HepG2 (cell line): Measurements from ENCODE around the gene NCAPD2. TPM values are rescaled to one million over a fixed set of nuclear protein-coding genes. Genes with fewer than 3 reads are reported as not detected.

ENCODE experiments used
- CC2D1A ChIP-seq: sonication (generic); formaldehyde crosslinking; IDR thresholded peaks from 2 replicates; pipeline ENCODE4 v1.8.1; 2023; ENCODE audit warnings: mild to moderate bottlenecking, missing genetic modification reagents
- FOXC1 ChIP-seq: sonication (generic); formaldehyde crosslinking; IDR thresholded peaks from 2 replicates; pipeline ENCODE4 v1.8.0; 2022; ENCODE audit warnings: mild to moderate bottlenecking, missing genetic modification reagents, borderline replicate concordance
- HINFP ChIP-seq: sonication (generic); formaldehyde crosslinking; IDR thresholded peaks from 2 replicates; pipeline ENCODE4 v1.4.0; 2020; ENCODE audit warnings: low read depth, mild to moderate bottlenecking, missing genetic modification reagents
- KDM2A ChIP-seq: sonication (generic); formaldehyde crosslinking; IDR thresholded peaks from 2 replicates; pipeline ENCODE4 v1.4.0; 2020; ENCODE audit warnings: low read depth, missing genetic modification reagents, borderline replicate concordance
- KDM4B ChIP-seq: sonication (generic); formaldehyde crosslinking; IDR thresholded peaks from 2 replicates; pipeline ENCODE4 v1.4.0; 2020; ENCODE audit warnings: missing genetic modification reagents
- KDM5B ChIP-seq: sonication (generic); formaldehyde crosslinking; IDR thresholded peaks from 2 replicates; pipeline ENCODE4 v1.4.0; 2020; ENCODE audit warnings: missing genetic modification reagents, mild to moderate bottlenecking, borderline replicate concordance
- MAX ChIP-seq: IDR thresholded peaks from 2 replicates; pipeline ENCODE4 v1.6.1; 2012; ENCODE audit warnings: inconsistent platforms
- MBD4 ChIP-seq: IDR thresholded peaks from 2 replicates; pipeline ENCODE4 v1.6.1; 2012; ENCODE audit warnings: low read length, inconsistent platforms, borderline replicate concordance
- MTERF4 ChIP-seq: sonication (generic); formaldehyde crosslinking; IDR thresholded peaks from 2 replicates; pipeline ENCODE4 v1.8.0; 2023; ENCODE audit warnings: mild to moderate bottlenecking, missing genetic modification reagents
- SMAD3 ChIP-seq: sonication (generic); formaldehyde crosslinking; IDR thresholded peaks from 2 replicates; pipeline ENCODE4 v1.4.0; 2020; ENCODE audit warnings: missing genetic modification reagents
- SOX13 ChIP-seq, 3 experiments: fragments of 450-650 bp in 1 of 3; sonication (generic) in 1 of 3; formaldehyde crosslinking in 1 of 3; IDR thresholded peaks in 2 of 3; conservative IDR thresholded peaks in 1 of 3; 2 replicates each; pipeline versions ENCODE4 v1.5.0 to v1.6.1; 2016 to 2020; ENCODE audit warnings: antibody characterized with exemption in 1 of 3, mild to moderate bottlenecking in 1 of 3, missing compliant biosample characterization in 1 of 3, missing genetic modification reagents in 1 of 3, moderate library complexity in 1 of 3
- ZFP37 ChIP-seq: sonication (generic); formaldehyde crosslinking; IDR thresholded peaks from 2 replicates; pipeline ENCODE4 v1.4.0; 2020; ENCODE audit warnings: missing genetic modification reagents, borderline replicate concordance
- ZNF160 ChIP-seq: sonication (generic); formaldehyde crosslinking; IDR thresholded peaks from 2 replicates; pipeline ENCODE4 v1.8.0; 2022; ENCODE audit warnings: mild to moderate bottlenecking, inconsistent platforms, missing genetic modification reagents
- ZNF251 ChIP-seq: sonication (generic); formaldehyde crosslinking; IDR thresholded peaks from 2 replicates; pipeline ENCODE4 v1.9.0; 2021; ENCODE audit warnings: mild to moderate bottlenecking, missing genetic modification reagents
- ZNF331 ChIP-seq: sonication (generic); formaldehyde crosslinking; IDR thresholded peaks from 2 replicates; pipeline ENCODE4 v1.4.0; 2020; ENCODE audit warnings: missing genetic modification reagents
- ZNF530 ChIP-seq: sonication (generic); formaldehyde crosslinking; IDR thresholded peaks from 2 replicates; pipeline ENCODE4 v1.5.0; 2020; ENCODE audit warnings: low read depth, mild to moderate bottlenecking, missing genetic modification reagents
- ZNF574 ChIP-seq: sonication (generic); formaldehyde crosslinking; IDR thresholded peaks from 2 replicates; pipeline ENCODE4 v1.4.0; 2020; ENCODE audit warnings: missing genetic modification reagents
- ZNF710 ChIP-seq: sonication (generic); formaldehyde crosslinking; IDR thresholded peaks from 2 replicates; pipeline ENCODE4 v1.5.0; 2020; ENCODE audit warnings: mild to moderate bottlenecking, missing genetic modification reagents, borderline replicate concordance
- ZNF792 ChIP-seq: IDR thresholded peaks from 2 replicates; pipeline ENCODE4 v1.6.1; 2016
- ZNF816 ChIP-seq: sonication (generic); formaldehyde crosslinking; IDR thresholded peaks from 2 replicates; pipeline ENCODE4 v1.8.0; 2022; ENCODE audit warnings: missing genetic modification reagents, mild to moderate bottlenecking, borderline replicate concordance
- ZSCAN25 ChIP-seq: sonication (generic); formaldehyde crosslinking; IDR thresholded peaks from 2 replicates; pipeline ENCODE4 v1.8.0; 2022; ENCODE audit warnings: mild to moderate bottlenecking, missing genetic modification reagents
- polyA plus RNA-seq, 8 experiments: library from polyadenylated mRNA; depleted of rRNA in 3 of 8; stranded (reverse) in 7 of 8; unstranded in 1 of 8; fragments of >200 nt; fragmentation: Illumina TruSeq in 4 of 8; extraction: Trizol in 4 of 8; gene quantifications; 2 replicates each; pipeline versions ENCODE4 v1.2.1 to v1.2.3, GENCODE V29; 2011 to 2016; ENCODE audit warnings: low read depth in 4 of 8, missing spikeins in 1 of 8, mixed read lengths in 1 of 8; ENCODE audit not compliant: insufficient read depth in 1 of 8
- total RNA-seq, 5 experiments: library from RNA; depleted of rRNA; stranded (reverse); fragments of >200 nt; fragmentation: Illumina TruSeq; extraction: Trizol; gene quantifications; 2 replicates each; pipeline ENCODE4 v1.2.3, GENCODE V29; 2016; ENCODE audit warnings: low read depth in 1 of 5

NCAPD2 gene
- total and polyA plus RNA-seq, 2 of the 13 experiments (the other 11 are each of a cell fraction or from before 2014, with no cell fraction given), result 51.1 to 65.6 TPM

GRCh38 chr12:6492838-6493496 is 935 bp upstream of the NCAPD2 start, which contains the start of gene MRPL51 (continued):
- no peak for TF ChIP-seq SOX13 (IDR thresholded peaks at IDR 0.05)
- TF ChIP-seq SOX13 (CRISPR knock-in tag; conservative IDR thresholded peaks at IDR 0.05 in 1 of 2, IDR thresholded peaks at IDR 0.05 in 1 of 2), result 0 out of 4 replicates have a peak, but pooled peaks of 1 of the 2 experiments have one; percentile 18
- no peak for TF ChIP-seq KDM4B (CRISPR knock-in tag)
- no peak; the same call in 1 of the 2 replicates for TF ChIP-seq KDM2A
- 0 out of 2 replicates have a peak, but pooled peaks have one; percentile 60 for TF ChIP-seq CC2D1A (CRISPR knock-in tag)
- peak; percentile 86 for TF ChIP-seq HINFP (CRISPR knock-in tag)
- TF ChIP-seq MBD4, result no peak
- peak; percentile 82 for TF ChIP-seq ZNF574 (CRISPR knock-in tag)
- peak; percentile 44; the same call in 1 of the 2 replicates for TF ChIP-seq SMAD3 (CRISPR knock-in tag)
- peak; percentile 34; the same call in 1 of the 2 replicates for TF ChIP-seq ZNF160 (CRISPR knock-in tag)
- peak; percentile 64 for TF ChIP-seq MAX
- TF ChIP-seq MTERF4, result peak; percentile 26; the same call in 1 of the 2 replicates
- TF ChIP-seq ZNF530 (CRISPR knock-in tag), result no peak
- TF ChIP-seq ZSCAN25, result peak; percentile 54; the same call in 1 of the 2 replicates
- TF ChIP-seq ZNF710, result no peak
- 0 out of 2 replicates have a peak, but pooled peaks have one; percentile 8 for TF ChIP-seq ZNF816 (CRISPR knock-in tag)
- 0 out of 2 replicates have a peak, but pooled peaks have one; percentile 8 for TF ChIP-seq ZNF331 (CRISPR knock-in tag)
- TF ChIP-seq ZNF792, result peak; percentile 69
- TF ChIP-seq FOXC1 (CRISPR knock-in tag), result no peak; the same call in 1 of the 2 replicates
- TF ChIP-seq KDM5B (CRISPR knock-in tag), result peak; percentile 8; the same call in 1 of the 2 replicates
- no peak for TF ChIP-seq ZNF251 (CRISPR knock-in tag)
- TF ChIP-seq ZFP37 (CRISPR knock-in tag), result 0 out of 2 replicates have a peak, but pooled peaks have one; percentile 11
